NB4 (cell line): ENCODE results near the gene CLECL1.
"Not testable (repeated sequence)": the region's sequence is repeated elsewhere in the genome, so short reads cannot be mapped to it uniquely, and the experiment has no call there.

Experiments
- DNase-seq: peaks from one replicate; pipeline ENCODE4 v3.0.0; 2010; ENCODE audit warnings: low read depth
- H3K4me3 ChIP-seq: one replicate; pipeline ENCODE4 v1.5.1; 2011; ENCODE audit warnings: mild to moderate bottlenecking, low read depth, low read length, moderate library complexity
- MYC ChIP-seq: IDR thresholded peaks from 2 replicates; pipeline ENCODE4 v1.6.1; 2011; ENCODE audit warnings: low read depth, low read length
- POLR2A ChIP-seq: IDR thresholded peaks from 2 replicates; pipeline ENCODE4 v1.6.1; 2011; ENCODE audit warnings: mild to moderate bottlenecking; ENCODE audit not compliant: insufficient read length; ENCODE audit errors: extremely low read depth
- TF ChIP-seq, protein P1 (sequence below): IDR thresholded peaks from 2 replicates; pipeline ENCODE4 v1.6.1; 2011; ENCODE audit warnings: low read depth, low read length
- TF ChIP-seq, protein P2 (sequence below): IDR thresholded peaks from one replicate; pipeline ENCODE4 v1.5.1; 2012; ENCODE audit warnings: low read depth, low read length

Gene CLECL1

DNA sequence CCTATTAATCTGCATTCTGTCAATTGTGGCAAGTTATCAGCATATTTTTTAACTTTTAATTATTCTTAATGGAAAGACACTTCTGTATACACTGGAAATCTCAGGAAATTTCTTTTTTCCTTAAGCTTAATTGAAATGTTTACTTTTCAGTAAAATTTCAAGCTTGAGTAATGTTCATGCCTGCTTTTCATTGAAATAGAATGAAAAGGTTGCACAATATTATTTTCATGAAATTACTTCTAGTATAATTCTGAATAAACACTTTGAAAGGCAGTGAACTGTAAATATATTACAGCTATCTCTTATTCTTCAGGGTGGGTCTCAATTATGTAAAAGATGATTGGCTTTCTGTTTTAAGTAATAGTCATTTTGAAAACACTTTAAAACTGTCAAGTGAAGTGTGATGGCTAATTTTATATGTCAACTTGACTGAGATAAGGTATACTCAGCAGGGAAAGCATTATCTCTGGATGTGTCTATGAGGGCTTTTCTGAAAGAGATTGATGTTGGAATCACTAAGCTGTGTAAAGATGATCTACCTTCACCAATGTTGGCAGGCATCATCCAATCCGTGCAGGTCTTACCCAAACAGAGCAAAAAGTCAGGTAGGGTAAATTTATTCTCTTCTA lies 33.5 kb downstream of the CLECL1 start:
- TF ChIP-seq, protein P1, sequence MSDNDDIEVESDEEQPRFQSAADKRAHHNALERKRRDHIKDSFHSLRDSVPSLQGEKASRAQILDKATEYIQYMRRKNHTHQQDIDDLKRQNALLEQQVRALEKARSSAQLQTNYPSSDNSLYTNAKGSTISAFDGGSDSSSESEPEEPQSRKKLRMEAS, result no peak
- TF ChIP-seq, protein P2, sequence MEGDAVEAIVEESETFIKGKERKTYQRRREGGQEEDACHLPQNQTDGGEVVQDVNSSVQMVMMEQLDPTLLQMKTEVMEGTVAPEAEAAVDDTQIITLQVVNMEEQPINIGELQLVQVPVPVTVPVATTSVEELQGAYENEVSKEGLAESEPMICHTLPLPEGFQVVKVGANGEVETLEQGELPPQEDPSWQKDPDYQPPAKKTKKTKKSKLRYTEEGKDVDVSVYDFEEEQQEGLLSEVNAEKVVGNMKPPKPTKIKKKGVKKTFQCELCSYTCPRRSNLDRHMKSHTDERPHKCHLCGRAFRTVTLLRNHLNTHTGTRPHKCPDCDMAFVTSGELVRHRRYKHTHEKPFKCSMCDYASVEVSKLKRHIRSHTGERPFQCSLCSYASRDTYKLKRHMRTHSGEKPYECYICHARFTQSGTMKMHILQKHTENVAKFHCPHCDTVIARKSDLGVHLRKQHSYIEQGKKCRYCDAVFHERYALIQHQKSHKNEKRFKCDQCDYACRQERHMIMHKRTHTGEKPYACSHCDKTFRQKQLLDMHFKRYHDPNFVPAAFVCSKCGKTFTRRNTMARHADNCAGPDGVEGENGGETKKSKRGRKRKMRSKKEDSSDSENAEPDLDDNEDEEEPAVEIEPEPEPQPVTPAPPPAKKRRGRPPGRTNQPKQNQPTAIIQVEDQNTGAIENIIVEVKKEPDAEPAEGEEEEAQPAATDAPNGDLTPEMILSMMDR, result no peak
- TF ChIP-seq MYC, result no peak
- TF ChIP-seq POLR2A, result no peak
- H3K4me3 ChIP-seq, result no peak overlapping the region
- no peak for DNase-seq

DNA sequence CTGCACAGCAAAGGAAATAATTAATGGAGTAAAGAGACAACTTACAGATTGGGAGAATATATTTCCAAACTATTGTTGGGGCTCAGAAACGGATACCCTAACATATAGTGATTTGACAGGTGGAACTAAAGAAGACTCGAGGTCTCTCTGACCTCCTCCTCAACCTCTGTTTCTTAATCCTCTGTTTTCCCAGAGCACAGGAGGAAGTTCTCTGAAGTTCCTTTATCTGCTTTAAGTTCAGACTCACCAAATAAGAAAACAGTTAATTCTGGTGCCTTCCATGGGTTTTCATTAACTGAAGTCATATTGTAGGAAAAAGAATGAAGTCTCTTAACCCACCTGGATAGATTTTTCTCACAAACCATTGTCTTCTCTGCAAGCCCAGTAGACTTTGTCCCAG lies 34.2 kb downstream of the CLECL1 start:
- DNase-seq, result no peak
- H3K4me3 ChIP-seq, result no peak overlapping the region
- TF ChIP-seq, protein P2, result no peak
- TF ChIP-seq POLR2A, result no peak

DNA sequence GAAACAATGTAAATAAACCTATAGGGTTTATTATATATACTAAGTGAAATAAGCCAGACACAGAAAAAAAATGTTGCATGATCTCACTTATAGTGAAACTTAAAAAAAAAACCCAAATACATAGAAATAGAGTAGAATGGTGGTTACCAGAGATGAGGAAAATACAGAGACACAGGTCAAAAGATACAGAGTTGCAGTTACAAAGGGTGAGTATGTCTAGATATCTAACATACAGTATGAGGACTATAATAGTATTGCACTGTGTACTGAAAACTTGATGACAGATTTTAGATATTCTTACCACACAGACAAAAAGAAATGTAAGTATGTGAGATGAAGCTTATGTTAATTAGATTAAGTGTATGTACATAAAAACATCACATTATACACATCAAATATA lies 35.3 kb downstream of the CLECL1 start:
- no peak overlapping the region for H3K4me3 ChIP-seq
- DNase-seq, result no peak
- TF ChIP-seq, protein P1, result no peak
- TF ChIP-seq, protein P2, result no peak
- TF ChIP-seq POLR2A (no peak), MYC (no peak)

DNA sequence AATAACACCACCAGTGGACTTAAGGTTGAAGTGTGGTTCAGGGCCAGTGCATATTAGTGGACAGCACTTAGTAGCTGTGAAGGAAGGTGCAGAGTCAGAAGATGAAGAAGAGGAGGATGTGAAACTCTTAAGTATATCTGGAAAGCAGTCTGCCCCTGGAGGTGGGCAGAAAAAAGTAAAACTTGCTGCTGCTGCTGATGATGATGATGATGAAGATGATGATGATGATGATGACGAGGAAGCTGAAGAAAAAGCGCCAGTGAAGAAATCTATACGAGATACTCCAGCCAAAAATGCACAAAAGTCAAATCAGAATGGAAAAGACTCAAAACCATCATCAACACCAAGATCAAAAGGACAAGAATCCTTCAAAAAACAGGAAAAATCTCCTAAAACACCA lies 37.2 kb downstream of the CLECL1 start:
- not testable (repeated sequence) for DNase-seq, H3K4me3 ChIP-seq

DNA sequence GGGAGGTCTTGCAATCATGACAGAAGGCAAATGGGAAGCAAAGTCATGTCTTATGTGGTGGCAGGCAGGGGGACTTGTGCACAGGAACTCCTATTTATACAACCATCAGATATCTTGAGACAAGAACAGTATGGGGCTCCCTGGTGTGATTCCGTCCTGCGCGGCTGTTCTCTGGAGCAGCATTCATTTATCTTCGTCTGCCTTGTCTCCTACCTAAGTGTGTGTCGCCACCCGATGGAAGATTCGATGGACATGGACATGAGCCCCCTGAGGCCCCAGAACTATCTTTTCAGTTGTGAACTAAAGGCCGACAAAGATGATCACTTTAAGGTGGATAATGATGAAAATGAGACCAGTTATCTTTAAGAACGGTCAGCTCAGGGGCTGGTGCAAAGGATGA lies 37.7 kb downstream of the CLECL1 start:
- DNase-seq, H3K4me3 ChIP-seq: not testable (repeated sequence)

DNA sequence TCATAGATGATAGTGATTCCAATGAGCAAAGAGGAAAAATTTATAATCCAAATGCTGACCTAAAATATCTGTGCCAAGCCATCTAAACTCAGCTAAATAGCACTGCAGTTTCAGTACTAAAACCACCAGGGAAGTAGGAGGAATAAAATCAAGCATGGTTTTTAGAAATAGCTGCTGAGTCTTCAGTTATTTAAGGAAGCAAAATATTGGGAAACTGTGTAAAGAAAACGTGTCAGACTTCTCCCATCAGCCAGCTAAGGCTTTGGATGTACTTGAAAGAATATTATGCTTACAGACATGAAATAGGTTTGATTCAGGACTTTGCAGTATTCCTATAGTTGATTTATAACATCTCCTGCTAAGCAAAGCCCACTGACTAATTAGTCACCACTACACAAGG lies 38.7 kb downstream of the CLECL1 start:
- no peak overlapping the region for H3K4me3 ChIP-seq
- no peak for DNase-seq
- TF ChIP-seq, protein P2, result no peak
- TF ChIP-seq MYC (no peak), POLR2A (no peak)
- TF ChIP-seq, protein P1, result no peak

DNA sequence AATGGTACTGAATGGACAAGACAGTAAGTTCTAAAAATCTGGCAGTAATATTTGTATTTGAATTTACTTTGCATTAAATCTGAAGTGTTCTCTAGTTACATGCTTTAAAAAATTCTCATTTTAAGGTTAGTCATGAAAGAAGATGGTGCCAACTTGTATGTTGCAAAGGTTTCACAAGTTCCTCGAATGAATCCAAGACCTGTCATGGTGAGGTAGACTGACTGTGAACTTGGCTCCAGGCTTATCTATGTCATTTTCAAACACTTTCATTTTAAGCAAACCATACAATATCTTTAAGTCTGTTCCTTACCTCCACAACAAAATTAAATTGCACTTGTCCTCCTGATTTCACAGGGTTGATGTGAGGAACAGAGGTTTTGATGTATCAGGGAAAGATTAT lies 40.0 kb downstream of the CLECL1 start:
- H3K4me3 ChIP-seq, result no peak overlapping the region

More for the DNA sequence above, 40.0 kb downstream of the CLECL1 start:
- no peak for DNase-seq
- TF ChIP-seq POLR2A, result no peak
- TF ChIP-seq MYC, result no peak
- TF ChIP-seq, protein P2, result no peak
- TF ChIP-seq, protein P1, result no peak
